Tibial artery (tissue), 4 donors: ENCODE results near the gene STPG2.

Source experiments
- DNase-seq, 2 donors: peaks; one replicate each; pipeline ENCODE4 v3.0.0-alpha.2; 2019
- H3K27ac ChIP-seq, 2 donors: fragments of 200-600 bp; sonication (generic) in 1 of 2; 1 replicate in 1 of 2; 2 replicates in 1 of 2; pipeline ENCODE4 v1.5.1; 2018 to 2019; ENCODE audit warnings: mild to moderate bottlenecking in 1 of 2
- H3K27me3 ChIP-seq, 2 donors: fragments of 200-600 bp; sonication (generic) in 1 of 2; one replicate each; pipeline versions ENCODE4 v1.5.1 to v1.6.0; 2016 to 2019
- H3K36me3 ChIP-seq, 3 donors: fragments of 200-600 bp; sonication (generic) in 2 of 3; one replicate each; pipeline ENCODE4 v1.5.1; 2016 to 2019; ENCODE audit warnings: mild to moderate bottlenecking in 2 of 3
- H3K4me1 ChIP-seq, 4 donors: fragments of 200-600 bp; sonication (generic) in 2 of 4; 1 replicate in 3 of 4; 2 replicates in 1 of 4; pipeline ENCODE4 v1.5.1; 2016 to 2019
- H3K4me3 ChIP-seq, 2 donors: fragments of 200-600 bp; sonication (generic) in 1 of 2; 1 replicate in 1 of 2; 2 replicates in 1 of 2; pipeline ENCODE4 v1.5.1; 2018 to 2019; ENCODE audit warnings: mild to moderate bottlenecking in 2 of 2
- H3K9me3 ChIP-seq, 3 donors: fragments of 200-600 bp; sonication (generic) in 1 of 3; one replicate each; pipeline ENCODE4 v1.5.1; 2016 to 2019
- intact Hi-C: fragments of 100-400 bp; cut with DNase I; formaldehyde crosslinking; loops from one replicate; pipeline ENCODE4 v1.15.0; 2023; ENCODE audit warnings: low total_unique reads
- TF ChIP-seq, protein P1 (sequence below), 2 experiments: fragments of 200-600 bp in 1 of 2; fragments of 450-650 bp in 1 of 2; IDR thresholded peaks; one replicate each; pipeline ENCODE4 v1.5.1; 2017 to 2019; ENCODE audit warnings: antibody characterized with exemption in 2 of 2, mild to moderate bottlenecking in 1 of 2, moderate library complexity in 1 of 2

The STPG2 gene

GRCh38 chr4:98093662-98094061, 49.6 kb downstream of the STPG2 start:
- no peak overlapping the region for H3K27ac ChIP-seq
- H3K9me3 ChIP-seq, result no peaks in the 10 kb centered on the region
- intact Hi-C loops, result no loop called here
- H3K27me3 ChIP-seq, result no peaks in the 10 kb centered on the region
- TF ChIP-seq, protein P1, sequence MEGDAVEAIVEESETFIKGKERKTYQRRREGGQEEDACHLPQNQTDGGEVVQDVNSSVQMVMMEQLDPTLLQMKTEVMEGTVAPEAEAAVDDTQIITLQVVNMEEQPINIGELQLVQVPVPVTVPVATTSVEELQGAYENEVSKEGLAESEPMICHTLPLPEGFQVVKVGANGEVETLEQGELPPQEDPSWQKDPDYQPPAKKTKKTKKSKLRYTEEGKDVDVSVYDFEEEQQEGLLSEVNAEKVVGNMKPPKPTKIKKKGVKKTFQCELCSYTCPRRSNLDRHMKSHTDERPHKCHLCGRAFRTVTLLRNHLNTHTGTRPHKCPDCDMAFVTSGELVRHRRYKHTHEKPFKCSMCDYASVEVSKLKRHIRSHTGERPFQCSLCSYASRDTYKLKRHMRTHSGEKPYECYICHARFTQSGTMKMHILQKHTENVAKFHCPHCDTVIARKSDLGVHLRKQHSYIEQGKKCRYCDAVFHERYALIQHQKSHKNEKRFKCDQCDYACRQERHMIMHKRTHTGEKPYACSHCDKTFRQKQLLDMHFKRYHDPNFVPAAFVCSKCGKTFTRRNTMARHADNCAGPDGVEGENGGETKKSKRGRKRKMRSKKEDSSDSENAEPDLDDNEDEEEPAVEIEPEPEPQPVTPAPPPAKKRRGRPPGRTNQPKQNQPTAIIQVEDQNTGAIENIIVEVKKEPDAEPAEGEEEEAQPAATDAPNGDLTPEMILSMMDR (IDR thresholded peaks at IDR 0.05), result no peak
- no peaks in the 10 kb centered on the region for H3K36me3 ChIP-seq
- DNase-seq, result no peak
- no peak overlapping the region for H3K4me3 ChIP-seq
- no peaks in the 10 kb centered on the region for H3K4me1 ChIP-seq

DNA sequence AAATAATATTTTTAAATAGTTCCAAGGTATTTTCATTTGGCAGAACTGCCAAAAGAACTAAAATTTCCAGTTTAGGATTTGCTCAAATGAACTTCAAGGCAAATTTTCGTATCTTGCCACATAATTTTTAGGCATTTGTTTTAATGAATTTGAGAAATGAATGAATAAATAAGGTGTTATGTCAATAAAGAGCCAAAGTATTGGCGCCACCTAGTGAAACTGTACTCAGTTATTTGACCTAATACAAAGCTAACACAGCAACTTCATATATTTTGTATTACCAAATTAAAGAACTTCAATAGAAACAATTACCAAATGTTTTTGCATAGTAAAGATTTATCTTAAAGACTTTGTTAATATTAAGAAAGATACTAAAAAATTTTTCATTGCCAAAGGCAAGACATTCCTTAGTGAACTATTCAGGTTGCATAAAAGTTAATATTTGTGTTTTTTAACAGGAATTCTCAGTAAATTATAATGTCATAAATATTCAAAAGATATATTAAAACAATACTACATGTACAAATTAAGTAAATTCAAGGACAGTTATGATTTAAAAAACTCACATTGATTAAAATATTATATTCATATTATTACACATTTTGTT, 50.3 kb downstream of the STPG2 start:
- Histone ChIP-seq H3K27me3 (no peaks in the 10 kb centered on the region), H3K36me3 (no peaks in the 10 kb centered on the region), H3K4me1 (no peaks in the 10 kb centered on the region), H3K27ac (no peak overlapping the region), H3K9me3 (no peaks in the 10 kb centered on the region), H3K4me3 (no peak overlapping the region)
- TF ChIP-seq, protein P1 (IDR thresholded peaks at IDR 0.05), result no peak
- intact Hi-C loops, result no loop called here
- no peak for DNase-seq

DNA sequence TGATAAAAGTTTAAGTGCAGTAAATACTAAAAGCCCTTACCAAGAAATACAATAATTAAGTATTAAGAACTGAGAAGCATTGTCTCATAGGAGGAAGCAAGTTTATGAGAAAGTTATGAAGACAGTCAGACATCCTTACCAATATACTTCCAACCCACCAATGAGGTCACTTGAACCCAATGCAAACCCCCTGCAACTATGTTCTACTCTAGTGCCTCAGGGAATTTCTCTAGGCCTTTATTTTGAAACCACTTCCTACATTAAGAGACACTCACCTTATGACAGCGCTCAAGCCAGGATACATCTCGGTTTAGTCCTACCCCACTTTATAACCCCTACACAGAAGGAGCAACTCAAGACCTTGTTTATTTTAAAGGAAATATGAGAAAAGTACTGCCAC, 61.3 kb downstream of the STPG2 start:
- H3K4me1 ChIP-seq, result peaks cover 0 to 7% (median 0%) of the 10 kb centered on the region in 4 donors
- H3K4me3 ChIP-seq, result no peak overlapping the region
- TF ChIP-seq, protein P1 (IDR thresholded peaks at IDR 0.05), result no peak
- DNase-seq, result no peak
- H3K27ac ChIP-seq, result no peak overlapping the region
- no peaks in the 10 kb centered on the region for H3K36me3 ChIP-seq
- no peaks in the 10 kb centered on the region for H3K9me3 ChIP-seq
- intact Hi-C loops, result no loop called here
- no peaks in the 10 kb centered on the region for H3K27me3 ChIP-seq

- Histone ChIP-seq H3K9me3 (no peaks in the 10 kb centered on the region), H3K4me1 (no peaks in the 10 kb centered on the region), H3K27me3 (no peaks in the 10 kb centered on the region), H3K36me3 (no peaks in the 10 kb centered on the region), H3K4me3 (no peak overlapping the region), H3K27ac (no peak overlapping the region)
- TF ChIP-seq, protein P1 (IDR thresholded peaks at IDR 0.05), result no peak
- no peak for DNase-seq
- intact Hi-C loops, result no loop called here
These were observed 74.8 kb downstream of the STPG2 start for GRCh38 chr4:98068495-98068894.

DNA sequence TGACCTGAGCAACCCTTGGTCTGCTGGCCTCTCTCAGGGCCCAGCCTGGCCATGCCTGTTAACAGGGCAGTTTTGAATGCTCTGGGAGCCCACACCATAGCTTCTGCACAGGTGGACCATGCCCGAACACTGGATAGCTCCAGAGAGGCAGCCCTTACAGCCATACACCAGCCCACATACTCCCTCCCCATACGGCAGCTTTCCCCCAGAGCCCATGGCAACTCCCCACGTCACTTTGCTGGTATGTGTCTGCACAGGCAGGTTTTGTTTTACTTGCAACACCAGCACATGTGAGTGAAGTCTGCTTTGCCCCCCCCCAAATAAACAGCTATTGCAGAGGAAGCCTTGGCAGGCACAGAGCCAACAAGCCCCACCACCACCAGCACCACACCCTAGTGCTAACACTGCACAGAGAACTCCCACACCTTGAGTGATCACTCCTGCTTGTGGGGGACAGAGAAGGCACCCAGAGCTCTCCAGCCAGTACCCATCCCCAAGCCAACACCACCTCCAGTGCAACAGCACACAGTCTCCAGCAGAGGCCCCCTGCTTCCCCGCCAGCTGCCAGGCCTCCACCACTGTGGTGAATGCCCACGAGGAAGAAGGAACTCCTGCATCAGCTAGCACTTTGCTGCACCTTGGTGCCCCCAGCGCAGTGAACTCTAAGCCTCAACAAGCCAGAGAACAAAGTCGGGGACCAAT, 87.3 kb downstream of the STPG2 start:
- Histone ChIP-seq H3K4me3 (no peak overlapping the region), H3K27ac (no peak overlapping the region), H3K36me3 (no peaks in the 10 kb centered on the region), H3K4me1 (no peaks in the 10 kb centered on the region), H3K27me3 (no peaks in the 10 kb centered on the region), H3K9me3 (peaks cover 0 to 11% (median 0%) of the 10 kb centered on the region in 3 donors)
- DNase-seq, result no peak
- TF ChIP-seq, protein P1 (IDR thresholded peaks at IDR 0.05), result no peak
- intact Hi-C loops, result no loop called here
